Memory B cell (primary cell): ENCODE data around the gene CCDC88A.

Source experiments
- ATAC-seq: fragments of 150-1000 bp; cut with Tn5 transposase; 2 replicates; pipeline ENCODE4 v1.10.0; 2021; ENCODE audit warnings: low read depth, mild to moderate bottlenecking, moderate library complexity
- DNase-seq, 2 donors: peaks; one replicate each; pipeline ENCODE4 v3.0.0; 2022; ENCODE audit warnings: low spot score in 2 of 2
- H3K27ac Mint-ChIP-seq: one replicate; pipeline ENCODE4 v1.8.0; 2022; ENCODE audit warnings: mild to moderate bottlenecking, moderate library complexity, mixed read lengths
- H3K27me3 Mint-ChIP-seq: one replicate; pipeline ENCODE4 v1.8.0; 2022; ENCODE audit warnings: mixed read lengths
- H3K36me3 Mint-ChIP-seq: one replicate; pipeline ENCODE4 v1.8.0; 2022; ENCODE audit warnings: mild to moderate bottlenecking, mixed read lengths
- H3K4me1 Mint-ChIP-seq: one replicate; pipeline ENCODE4 v1.8.0; 2022; ENCODE audit warnings: mixed read lengths
- H3K4me3 Mint-ChIP-seq: one replicate; pipeline ENCODE4 v1.8.0; 2022; ENCODE audit warnings: mild to moderate bottlenecking, moderate library complexity, mixed read lengths
- H3K9me3 Mint-ChIP-seq: one replicate; pipeline ENCODE4 v1.8.0; 2022; ENCODE audit warnings: mixed read lengths

Gene CCDC88A

GRCh38 chr2:55438391-55439100, 18.9 kb upstream of the CCDC88A start:
- H3K27ac Mint-ChIP-seq: no peak overlapping the region
- H3K36me3 Mint-ChIP-seq: no peaks in the 10 kb centered on the region
- DNase-seq (no peak), ATAC-seq (no peak)
- peaks cover 4% of the 10 kb centered on the region for H3K27me3 Mint-ChIP-seq
- no peaks in the 10 kb centered on the region for H3K4me1 Mint-ChIP-seq
- no peak overlapping the region for H3K4me3 Mint-ChIP-seq
- H3K9me3 Mint-ChIP-seq: no peaks in the 10 kb centered on the region

- H3K4me3 Mint-ChIP-seq: no peak overlapping the region
- no peaks in the 10 kb centered on the region for H3K4me1 Mint-ChIP-seq
- DNase-seq (no peak), ATAC-seq (no peak)
- no peaks in the 10 kb centered on the region for H3K36me3 Mint-ChIP-seq
- H3K9me3 Mint-ChIP-seq: no peaks in the 10 kb centered on the region
- no peak overlapping the region for H3K27ac Mint-ChIP-seq
- peaks cover 3% of the 10 kb centered on the region for H3K27me3 Mint-ChIP-seq
These were observed 18.1 kb upstream of the CCDC88A start for GRCh38 chr2:55437515-55438390.

- no peak for DNase-seq
- H3K27ac Mint-ChIP-seq: no peak overlapping the region
- H3K9me3 Mint-ChIP-seq: no peaks in the 10 kb centered on the region
- no peaks in the 10 kb centered on the region for H3K27me3 Mint-ChIP-seq
- no peaks in the 10 kb centered on the region for H3K36me3 Mint-ChIP-seq
- no peaks in the 10 kb centered on the region for H3K4me1 Mint-ChIP-seq
- no peak overlapping the region for H3K4me3 Mint-ChIP-seq
- peak; percentile 63 for ATAC-seq
These were observed 12.4 kb upstream of the CCDC88A start for GRCh38 chr2:55431982-55432627.

- no peak overlapping the region for H3K4me3 Mint-ChIP-seq
- no peak overlapping the region for H3K27ac Mint-ChIP-seq
- H3K27me3 Mint-ChIP-seq: peaks cover 1% of the 10 kb centered on the region
- H3K9me3 Mint-ChIP-seq: no peaks in the 10 kb centered on the region
- H3K36me3 Mint-ChIP-seq: no peaks in the 10 kb centered on the region
- ATAC-seq (no peak), DNase-seq (no peak)
- H3K4me1 Mint-ChIP-seq: no peaks in the 10 kb centered on the region
These were observed 10.7 kb upstream of the CCDC88A start for GRCh38 chr2:55430211-55430975.

GRCh38 chr2:55428258-55428657, 8.6 kb upstream of the CCDC88A start:
- Mint-ChIP-seq H3K4me1 (no peaks in the 10 kb centered on the region), H3K9me3 (no peaks in the 10 kb centered on the region), H3K27me3 (peaks cover 3% of the 10 kb centered on the region), H3K36me3 (no peaks in the 10 kb centered on the region), H3K27ac (no peak overlapping the region), H3K4me3 (no peak overlapping the region)
- DNase-seq: no peak
- no peak for ATAC-seq

- Mint-ChIP-seq H3K4me1 (peaks cover 4% of the 10 kb centered on the region), H3K9me3 (no peaks in the 10 kb centered on the region), H3K27ac (no peak overlapping the region), H3K27me3 (peaks cover 3% of the 10 kb centered on the region), H3K36me3 (no peaks in the 10 kb centered on the region), H3K4me3 (no peak overlapping the region)
- DNase-seq (no peak), ATAC-seq (no peak)
These were observed 5.8 kb upstream of the CCDC88A start for GRCh38 chr2:55425431-55425831.

GRCh38 chr2:55422876-55423665, 3.4 kb upstream of the CCDC88A start:
- no peaks in the 10 kb centered on the region for H3K36me3 Mint-ChIP-seq
- peaks cover 3% of the 10 kb centered on the region for H3K27me3 Mint-ChIP-seq
- no peak overlapping the region for H3K27ac Mint-ChIP-seq

GRCh38 chr2:55421326-55421725, 1.7 kb upstream of the CCDC88A start:
- no peaks in the 10 kb centered on the region for H3K36me3 Mint-ChIP-seq
- H3K4me3 Mint-ChIP-seq: peak overlapping the region; percentile 70
- peaks cover 22% of the 10 kb centered on the region for H3K4me1 Mint-ChIP-seq
- H3K9me3 Mint-ChIP-seq: no peaks in the 10 kb centered on the region
- no peak overlapping the region for H3K27ac Mint-ChIP-seq
- ATAC-seq (no peak), DNase-seq (no peak)
- H3K27me3 Mint-ChIP-seq: peaks cover 3% of the 10 kb centered on the region

More at GRCh38 chr2:55422876-55423665, 3.4 kb upstream of the CCDC88A start:
- H3K4me3 Mint-ChIP-seq: no peak overlapping the region
- no peak for ATAC-seq
- peaks cover 16% of the 10 kb centered on the region for H3K4me1 Mint-ChIP-seq
- no peak for DNase-seq
- no peaks in the 10 kb centered on the region for H3K9me3 Mint-ChIP-seq

- no peaks in the 10 kb centered on the region for H3K9me3 Mint-ChIP-seq
- DNase-seq: no peak
These were observed 1.2 kb upstream of the CCDC88A start for GRCh38 chr2:55420871-55421270.

GRCh38 chr2:55420439-55420725, 726 bp upstream of the CCDC88A start:
- DNase-seq: no peak
- H3K9me3 Mint-ChIP-seq: no peaks in the 10 kb centered on the region
- peaks cover 25% of the 10 kb centered on the region for H3K4me1 Mint-ChIP-seq
- no peak for ATAC-seq
- H3K36me3 Mint-ChIP-seq: no peaks in the 10 kb centered on the region
- H3K4me3 Mint-ChIP-seq: peak overlapping the region; percentile 97
- peak overlapping the region; percentile 85 for H3K27ac Mint-ChIP-seq
- peaks cover 2% of the 10 kb centered on the region for H3K27me3 Mint-ChIP-seq

More at GRCh38 chr2:55420871-55421270, 1.2 kb upstream of the CCDC88A start:
- ATAC-seq: no peak
- Mint-ChIP-seq H3K27me3 (peaks cover 3% of the 10 kb centered on the region), H3K27ac (no peak overlapping the region), H3K4me3 (peak overlapping the region; percentile 97), H3K36me3 (no peaks in the 10 kb centered on the region), H3K4me1 (peaks cover 24% of the 10 kb centered on the region)

- Mint-ChIP-seq H3K27ac (peak overlapping the region; percentile 85), H3K4me1 (peaks cover 29% of the 10 kb centered on the region), H3K27me3 (peaks cover 2% of the 10 kb centered on the region), H3K9me3 (no peaks in the 10 kb centered on the region), H3K36me3 (no peaks in the 10 kb centered on the region), H3K4me3 (peak overlapping the region; percentile 97)
- ATAC-seq: peak; percentile 34
- DNase-seq: no peak
These were observed 400 bp downstream of the CCDC88A start for GRCh38 chr2:55419233-55419678.

GRCh38 chr2:55418512-55419232, 984 bp downstream of the CCDC88A start:
- no peaks in the 10 kb centered on the region for H3K27me3 Mint-ChIP-seq
- peak overlapping the region; percentile 97 for H3K4me3 Mint-ChIP-seq
- peaks cover 29% of the 10 kb centered on the region for H3K4me1 Mint-ChIP-seq
- H3K36me3 Mint-ChIP-seq: no peaks in the 10 kb centered on the region
- ATAC-seq: peak; percentile 12
- no peaks in the 10 kb centered on the region for H3K9me3 Mint-ChIP-seq
- peak in 1 of 2 donors; percentile 11 for DNase-seq
- H3K27ac Mint-ChIP-seq: peak overlapping the region; percentile 85
